ENCODE measurements around the gene MYL10.

Gene MYL10

GRCh38 chr7:101580596-101580995, 48.5 kb downstream of the MYL10 start:
- CTCF ChIA-PET: interaction anchor here (1.0 to 1.4 kb wide), 2 partner anchors 37 to 692 kb away, joined by 3 read pairs; no protein-coding TSS in a partner anchor

GRCh38 chr7:101578552-101578951, 50.5 kb downstream of the MYL10 start:
- CTCF ChIA-PET: interaction anchor here (0.6 to 1.2 kb wide), 2 partner anchors 25 to 46 kb away, joined by 4 to 5 read pairs; no protein-coding TSS in a partner anchor
- POLR2A ChIA-PET: no interaction called here
- TF ChIP-seq CTCF (IDR thresholded peaks at IDR 0.05; ENCODE audit: insufficient read depth, low read length, missing control alignments): no peak
- no peak overlapping the region for H3K4me3 ChIP-seq (ENCODE audit: low read depth, low read length)
- DNase-seq (ENCODE audit: low read depth, low spot score): no peak

More at GRCh38 chr7:101580596-101580995, 48.5 kb downstream of the MYL10 start:
- TF ChIP-seq CTCF (IDR thresholded peaks at IDR 0.05; ENCODE audit: insufficient read depth, low read length, missing control alignments): no peak
- POLR2A ChIA-PET: no interaction called here
- no peak overlapping the region for H3K4me3 ChIP-seq (ENCODE audit: low read depth, low read length)
- no peak for DNase-seq (ENCODE audit: low read depth, low spot score)

DNA sequence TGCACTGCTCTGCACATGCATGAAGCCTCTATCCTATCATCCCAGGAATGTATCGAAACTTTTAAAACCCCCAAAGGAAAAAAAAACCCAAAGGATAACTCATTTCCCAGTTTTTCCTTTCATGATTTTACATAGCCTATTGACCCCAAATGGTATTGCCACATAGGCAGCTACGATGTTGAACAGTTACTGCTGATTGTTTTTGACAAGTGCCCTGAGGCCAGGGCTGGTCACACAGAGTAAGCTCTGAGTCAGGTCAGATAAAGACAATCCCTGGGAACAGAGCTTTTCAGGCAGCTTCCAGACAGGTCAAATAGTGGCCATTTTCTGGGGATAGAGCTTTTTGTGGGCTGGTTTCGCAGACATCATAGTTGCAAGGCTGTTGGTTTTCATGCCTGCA, 52.1 kb downstream of the MYL10 start:
- ChIA-PET CTCF (interaction anchor here (0.6 kb wide), 1 partner anchor 517 kb away, joined by 4 read pairs; no protein-coding TSS in a partner anchor), POLR2A (no interaction called here)
- DNase-seq (ENCODE audit: low read depth, low spot score): no peak
- H3K4me3 ChIP-seq (ENCODE audit: low read depth, low read length): no peak overlapping the region
- TF ChIP-seq CTCF (IDR thresholded peaks at IDR 0.05; ENCODE audit: insufficient read depth, low read length, missing control alignments): no peak

- CTCF ChIA-PET: interaction anchor here (1.2 kb wide), 1 partner anchor 12 kb away, joined by 3 read pairs; no protein-coding TSS in a partner anchor
- no peak for TF ChIP-seq CTCF (IDR thresholded peaks at IDR 0.05; ENCODE audit: insufficient read depth, low read length, missing control alignments)
- POLR2A ChIA-PET: no interaction called here
- H3K4me3 ChIP-seq (ENCODE audit: low read depth, low read length): no peak overlapping the region
- DNase-seq (ENCODE audit: low read depth, low spot score): no peak
These were observed 53.4 kb downstream of the MYL10 start for GRCh38 chr7:101575721-101576120.

- no peak for DNase-seq (ENCODE audit: low read depth, low spot score)
- ChIA-PET POLR2A (no interaction called here), CTCF (interaction anchor here (1.2 kb wide), 1 partner anchor 12 kb away, joined by 3 read pairs; no protein-coding TSS in a partner anchor)
- TF ChIP-seq CTCF (IDR thresholded peaks at IDR 0.05; ENCODE audit: insufficient read depth, low read length, missing control alignments): no peak
- no peak overlapping the region for H3K4me3 ChIP-seq (ENCODE audit: low read depth, low read length)
These were observed 53.9 kb downstream of the MYL10 start for GRCh38 chr7:101575168-101575567.

- ChIA-PET POLR2A (no interaction called here), CTCF (no interaction called here)
- DNase-seq (ENCODE audit: low read depth, low spot score): no peak
- H3K4me3 ChIP-seq (ENCODE audit: low read depth, low read length): no peak overlapping the region
- TF ChIP-seq CTCF (IDR thresholded peaks at IDR 0.05; ENCODE audit: insufficient read depth, low read length, missing control alignments): no peak
These were observed 56.9 kb downstream of the MYL10 start for GRCh38 chr7:101572156-101572555.
